ENCODE results near the gene LRP5.

- TF ChIP-seq CTCF (IDR thresholded peaks at IDR 0.05): no peak
- TF ChIP-seq POLR2AphosphoS5 (IDR thresholded peaks at IDR 0.05; ENCODE audit: insufficient read depth in 1 of 2, low read depth in 1 of 2): no peak
- TF ChIP-seq POLR2A (IDR thresholded peaks at IDR 0.05): no peak
Observed at GRCh38 chr11:68390315-68390714, 77.9 kb downstream of the LRP5 start.

Measured in vagina (tissue), 2 donors.